Thymus (tissue), 11 donors: Measurements from ENCODE around the gene ZNF664. TPM values are rescaled to one million over a fixed set of nuclear protein-coding genes. Genes with fewer than 3 reads are reported as not detected.

Experiments used
- DNase-seq, 9 donors: peaks; one replicate each; pipeline ENCODE4 v3.0.0-alpha.2; 2013; ENCODE audit warnings: low spot score in 9 of 9, low read depth in 6 of 9, missing footprints in 1 of 9
- H3K27ac ChIP-seq, 2 donors: one replicate each; pipeline ENCODE4 v1.5.1; 2013; ENCODE audit warnings: control low read depth in 1 of 2, low read depth in 1 of 2, low read length in 1 of 2, mild to moderate bottlenecking in 1 of 2, moderate library complexity in 1 of 2
- H3K27me3 ChIP-seq, 2 donors: one replicate each; pipeline ENCODE4 v1.5.1; 2013; ENCODE audit warnings: low read length in 1 of 2; ENCODE audit not compliant: control insufficient read depth in 2 of 2, insufficient read depth in 1 of 2
- H3K36me3 ChIP-seq, 2 donors: one replicate each; pipeline ENCODE4 v1.5.1; 2013; ENCODE audit warnings: low read length in 1 of 2, mild to moderate bottlenecking in 1 of 2, moderate library complexity in 1 of 2; ENCODE audit not compliant: control insufficient read depth in 2 of 2, insufficient read depth in 2 of 2
- H3K4me1 ChIP-seq, 2 donors: one replicate each; pipeline ENCODE4 v1.5.1; 2013; ENCODE audit warnings: low read length in 2 of 2; ENCODE audit not compliant: control insufficient read depth in 2 of 2, insufficient read depth in 2 of 2
- H3K4me3 ChIP-seq, 2 donors: one replicate each; pipeline ENCODE4 v1.5.1; 2013; ENCODE audit warnings: low read length in 2 of 2, control low read depth in 1 of 2, mild to moderate bottlenecking in 1 of 2
- H3K9me3 ChIP-seq, 2 donors: one replicate each; pipeline ENCODE4 v1.5.1; 2013; ENCODE audit warnings: low read length in 1 of 2, mild to moderate bottlenecking in 1 of 2; ENCODE audit not compliant: control insufficient read depth in 2 of 2, insufficient read depth in 1 of 2
- WGBS: extraction: QIAGEN DNeasy Blood & Tissue Kit; methylation state at CpG from one replicate; pipeline ENCODE4 v1.1.7; 2013; 5-methylcytosine and 5-hydroxymethylcytosine counted together
- polyA plus RNA-seq: library from polyadenylated mRNA; stranded (reverse); fragments of 200-250 nt; gene quantifications from one replicate; pipeline ENCODE4 v1.2.3, GENCODE V29; 2013
- total RNA-seq: library from RNA; stranded (reverse); fragments of 120-200 nt; gene quantifications from one replicate; pipeline ENCODE4 v1.2.4, GENCODE V29; 2013
- donor health status: healthy.

ZNF664 gene
- total and polyA plus RNA-seq, 2 donors = 26.0 to 36.0 TPM

DNA sequence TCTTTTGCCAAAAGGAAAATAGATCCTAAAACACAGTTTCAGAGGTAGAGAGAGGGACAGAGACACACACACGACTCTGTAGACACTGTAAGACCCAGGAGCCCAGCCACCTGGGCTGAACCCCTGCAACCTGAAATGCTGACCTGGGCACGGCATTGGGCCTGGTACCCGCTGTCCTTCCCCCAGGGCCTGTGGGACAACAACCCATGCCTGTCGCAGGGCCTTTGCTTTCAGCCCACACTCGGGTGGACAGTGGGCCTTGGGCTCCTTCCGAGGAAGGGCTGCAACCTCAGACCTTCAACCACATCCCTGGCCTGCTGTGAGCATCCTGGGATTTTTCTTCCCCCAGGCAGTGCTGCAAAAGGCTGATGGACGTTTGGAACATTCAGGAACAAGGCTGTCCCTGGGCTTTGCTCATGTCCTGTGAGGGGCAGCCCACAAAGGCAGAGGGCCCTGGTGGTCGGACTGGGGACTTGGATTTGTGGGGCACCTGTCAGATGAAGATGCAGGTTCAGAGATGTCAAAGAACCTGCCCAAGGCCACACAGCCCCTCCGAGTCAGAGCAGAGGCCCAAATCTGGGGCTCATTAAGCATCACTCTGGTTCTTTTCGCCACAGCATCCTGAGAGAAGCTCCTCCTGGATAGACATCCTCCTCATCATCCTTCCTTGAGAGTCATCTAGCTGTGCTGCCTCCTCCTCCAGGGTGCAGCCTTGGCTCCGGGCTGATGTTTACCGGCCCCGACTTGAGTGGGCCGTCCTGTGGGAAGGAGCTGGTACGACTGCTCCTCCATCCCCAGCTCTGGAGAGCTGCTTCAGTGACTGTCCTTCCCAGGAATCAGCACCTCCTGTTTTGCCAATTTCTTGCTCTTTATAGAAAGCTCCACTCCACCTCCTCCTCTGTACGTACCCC is 33.0 kb upstream of the ZNF664 start:
- Histone ChIP-seq H3K27ac (no peak overlapping the region), H3K27me3 (no peaks in the 10 kb centered on the region), H3K4me3 (no peak overlapping the region), H3K9me3 (peaks cover 2 to 17% of the 10 kb centered on the region in 2 donors), H3K4me1 (peaks cover 18 to 42% of the 10 kb centered on the region in 2 donors), H3K36me3 (peaks cover 35 to 41% of the 10 kb centered on the region in 2 donors)
- 93% methylated on average over 16 of the region's 16 CpGs for WGBS
- no peak for DNase-seq

DNA sequence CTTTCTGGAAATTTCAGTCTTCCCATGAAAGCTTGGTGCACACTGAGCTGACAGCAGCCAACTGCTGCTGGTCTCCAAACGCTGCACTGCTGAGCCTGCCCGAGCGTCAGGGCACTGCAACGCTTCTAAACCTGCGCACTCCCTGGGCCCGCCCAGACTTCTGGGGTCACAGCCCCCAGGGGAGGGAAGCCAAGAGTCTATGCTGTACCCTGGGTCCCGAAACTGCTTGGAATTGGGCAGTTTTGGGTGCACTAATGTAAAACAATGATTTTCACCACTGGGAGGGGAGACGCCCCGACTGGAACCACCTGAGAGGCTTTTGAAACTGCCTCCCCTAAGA is 32.4 kb upstream of the ZNF664 start:
- Histone ChIP-seq H3K27me3 (no peaks in the 10 kb centered on the region), H3K27ac (no peak overlapping the region), H3K36me3 (peaks cover 41 to 43% of the 10 kb centered on the region in 2 donors), H3K9me3 (peaks cover 2 to 17% of the 10 kb centered on the region in 2 donors), H3K4me3 (no peak overlapping the region), H3K4me1 (peaks cover 16 to 37% of the 10 kb centered on the region in 2 donors)
- DNase-seq = no peak
- 98% methylated on average over 9 of the region's 9 CpGs for WGBS

DNA sequence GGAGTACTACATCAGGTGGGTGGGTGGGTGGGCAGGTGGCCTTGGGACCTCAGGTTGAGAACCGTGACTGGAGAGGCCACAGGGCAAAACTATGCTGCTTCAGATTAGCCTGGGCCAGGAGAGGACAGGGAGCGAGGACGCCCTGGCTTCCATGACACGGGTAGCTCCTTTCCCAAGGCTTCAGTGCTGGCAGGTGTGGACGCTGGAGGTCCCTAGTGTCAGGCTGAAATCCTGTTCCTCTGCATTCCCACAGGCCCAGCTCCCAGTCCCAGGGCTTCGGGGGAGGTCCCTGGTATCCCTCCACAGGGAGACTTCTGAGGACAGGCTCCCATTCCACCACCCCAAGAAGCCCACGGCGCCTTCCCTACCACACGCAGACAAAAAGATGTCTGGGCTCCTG is 32.0 kb upstream of the ZNF664 start:
- Histone ChIP-seq H3K27ac (no peak overlapping the region), H3K4me3 (no peak overlapping the region), H3K4me1 (peaks cover 16 to 35% of the 10 kb centered on the region in 2 donors), H3K27me3 (no peaks in the 10 kb centered on the region), H3K9me3 (peaks cover 2 to 17% of the 10 kb centered on the region in 2 donors), H3K36me3 (peaks cover 40 to 41% of the 10 kb centered on the region in 2 donors)
- DNase-seq = no peak
- WGBS = 98% methylated on average over 9 of the region's 9 CpGs

DNA sequence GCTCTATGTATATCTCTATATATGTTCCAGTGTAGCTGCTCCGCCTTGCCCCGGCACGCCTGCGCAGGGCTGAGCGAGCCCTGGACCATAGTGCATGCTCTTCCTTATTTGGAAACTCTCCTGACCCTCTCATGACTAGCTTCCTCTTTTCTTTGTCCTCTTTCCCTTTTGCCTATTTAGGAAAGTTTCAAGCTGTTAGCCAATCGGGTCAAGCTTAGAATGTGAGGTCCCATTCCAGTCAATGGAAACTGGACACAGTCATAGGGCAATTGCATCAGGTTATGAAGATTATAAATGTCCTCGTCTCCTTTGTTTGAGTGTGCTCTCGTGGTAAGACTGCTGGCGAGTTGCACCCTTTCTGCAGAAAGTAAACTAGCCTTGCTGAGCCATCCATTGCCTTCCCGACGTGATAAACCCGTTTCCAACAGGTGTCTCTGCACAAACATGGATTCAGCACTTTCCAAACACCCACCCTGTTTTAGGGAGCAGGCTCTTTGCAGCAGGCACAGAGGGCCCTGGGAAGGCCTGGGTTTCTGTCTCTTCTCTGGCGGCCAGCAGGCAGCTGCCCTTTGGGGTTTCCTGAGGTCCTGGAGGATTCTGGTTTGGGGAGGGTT is 31.3 kb upstream of the ZNF664 start:
- Histone ChIP-seq H3K4me1 (peaks cover 16 to 35% of the 10 kb centered on the region in 2 donors), H3K9me3 (peaks cover 2 to 17% of the 10 kb centered on the region in 2 donors), H3K27me3 (no peaks in the 10 kb centered on the region), H3K36me3 (peaks cover 34 to 37% of the 10 kb centered on the region in 2 donors), H3K4me3 (no peak overlapping the region), H3K27ac (no peak overlapping the region)
- no peak for DNase-seq
- 94% methylated on average over 13 of the region's 13 CpGs for WGBS

DNA sequence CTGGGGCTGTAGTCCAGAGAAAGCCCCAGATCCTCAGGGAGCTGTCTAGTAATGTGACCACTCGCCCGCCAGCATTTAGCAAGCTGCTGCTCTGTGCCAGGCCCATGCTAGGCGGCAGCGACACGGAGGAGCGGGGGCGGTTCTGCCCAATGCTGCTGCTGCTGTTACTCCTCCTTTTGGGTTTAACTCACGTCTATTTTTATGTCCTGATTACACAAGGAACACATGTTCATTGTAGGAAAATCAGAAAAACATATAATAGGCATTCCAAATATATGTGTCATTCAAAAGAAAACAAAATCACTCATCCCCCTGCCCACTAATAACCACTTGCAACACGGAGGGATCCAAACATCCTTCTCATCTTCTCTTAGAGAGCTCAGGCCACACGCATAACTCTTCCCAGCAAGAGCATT is 30.8 kb upstream of the ZNF664 start:
- Histone ChIP-seq H3K4me1 (peaks cover 14 to 31% of the 10 kb centered on the region in 2 donors), H3K4me3 (no peak overlapping the region), H3K36me3 (peaks cover 30 to 32% of the 10 kb centered on the region in 2 donors), H3K27me3 (no peaks in the 10 kb centered on the region), H3K27ac (no peak overlapping the region), H3K9me3 (peaks cover 2 to 15% of the 10 kb centered on the region in 2 donors)
- WGBS = 98% methylated on average over 10 of the region's 10 CpGs
- no peak for DNase-seq

DNA sequence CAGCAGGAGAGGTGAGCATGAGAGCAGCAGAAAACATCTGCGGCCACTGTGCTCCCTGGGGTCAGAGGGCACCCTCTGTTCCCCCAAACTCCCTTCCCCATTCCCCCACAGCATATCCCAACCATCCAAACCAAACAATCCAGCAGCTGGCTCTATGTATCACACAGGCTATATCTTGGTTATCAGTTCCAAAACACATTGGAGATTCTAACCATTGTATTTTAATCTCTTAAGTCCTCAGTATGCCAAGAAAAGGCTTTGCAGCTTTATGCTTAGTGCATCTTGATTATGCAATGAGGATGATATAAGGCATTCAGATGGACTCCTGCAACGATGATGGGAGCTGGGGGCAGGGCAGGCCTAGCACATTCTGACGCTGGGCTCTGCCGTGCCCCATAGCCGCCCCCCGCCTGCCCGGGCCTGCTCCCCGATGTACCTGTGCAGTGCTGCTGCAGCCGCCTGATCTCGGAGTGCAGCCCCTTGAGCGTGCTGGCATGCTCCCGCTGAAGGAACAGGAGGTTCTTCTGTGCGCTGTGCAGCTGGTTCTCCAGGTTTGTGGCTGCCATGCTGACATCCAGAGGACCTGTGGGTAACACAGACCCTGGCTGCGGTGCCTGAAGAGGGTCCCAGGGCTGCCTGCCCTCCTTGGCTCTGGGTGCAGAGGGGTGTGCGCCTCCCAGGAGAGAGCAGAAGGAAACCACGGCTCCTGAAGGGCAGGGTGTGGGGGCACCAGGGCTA is 29.9 kb upstream of the ZNF664 start:
- Histone ChIP-seq H3K9me3 (peaks cover 2 to 12% of the 10 kb centered on the region in 2 donors), H3K36me3 (peaks cover 27 to 31% of the 10 kb centered on the region in 2 donors), H3K27me3 (no peaks in the 10 kb centered on the region), H3K4me1 (peaks cover 7 to 23% of the 10 kb centered on the region in 2 donors), H3K4me3 (no peak overlapping the region), H3K27ac (no peak overlapping the region)
- WGBS = 95% methylated on average over 16 of the region's 16 CpGs
- no peak for DNase-seq

DNA sequence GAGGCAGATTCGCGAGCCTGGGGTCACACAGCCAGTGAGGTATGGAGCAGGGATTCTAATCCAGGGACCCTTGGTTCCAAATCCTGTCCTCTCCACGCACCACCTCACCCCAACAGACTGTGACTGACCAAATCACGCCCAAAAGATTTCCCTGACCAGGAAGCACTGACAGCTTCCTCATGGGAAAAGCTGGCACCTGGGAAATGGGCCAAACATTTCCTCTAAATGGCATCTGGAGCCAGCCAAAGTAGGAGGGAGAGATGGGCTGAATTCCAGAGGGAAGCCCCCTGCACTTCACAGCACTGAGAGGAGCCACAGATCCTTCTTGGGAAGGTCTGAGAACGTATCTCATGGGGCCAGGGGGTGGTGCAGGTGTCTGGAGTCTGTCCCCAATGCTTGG is 29.2 kb upstream of the ZNF664 start:
- DNase-seq = no peak
- Histone ChIP-seq H3K9me3 (peaks cover 2 to 12% of the 10 kb centered on the region in 2 donors), H3K27ac (no peak overlapping the region), H3K36me3 (peaks cover 27 to 31% of the 10 kb centered on the region in 2 donors), H3K27me3 (no peaks in the 10 kb centered on the region), H3K4me1 (peaks cover 0 to 15% of the 10 kb centered on the region in 2 donors), H3K4me3 (no peak overlapping the region)
- WGBS = 94% methylated on average over 5 of the region's 5 CpGs

DNA sequence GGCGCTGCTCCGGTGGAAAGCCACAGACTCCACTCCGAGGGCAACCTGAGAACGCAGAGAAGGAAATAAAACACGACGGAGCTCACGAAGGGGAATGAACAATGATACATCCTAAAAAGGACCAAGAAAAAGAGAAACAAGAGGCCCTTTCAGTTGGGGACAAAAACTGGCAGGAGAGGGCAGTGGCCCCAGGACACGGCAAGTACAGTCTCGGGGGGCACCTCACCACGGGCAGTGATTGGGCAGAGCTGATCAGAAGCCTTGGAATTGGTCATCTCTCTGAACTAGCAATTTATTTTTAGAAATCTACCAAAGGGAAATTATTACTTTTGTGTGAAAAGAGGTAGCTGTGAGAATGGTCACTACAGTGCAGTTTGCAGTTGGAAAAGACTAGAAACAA is 28.3 kb upstream of the ZNF664 start:
- H3K27ac ChIP-seq = no peak overlapping the region
- no peak for DNase-seq
- peaks cover 25 to 37% of the 10 kb centered on the region in 2 donors for H3K36me3 ChIP-seq
- WGBS = 97% methylated on average over 10 of the region's 10 CpGs
- no peaks in the 10 kb centered on the region for H3K27me3 ChIP-seq
- H3K9me3 ChIP-seq = peaks cover 2 to 12% of the 10 kb centered on the region in 2 donors
- H3K4me1 ChIP-seq = peaks cover 0 to 15% of the 10 kb centered on the region in 2 donors
- no peak overlapping the region for H3K4me3 ChIP-seq
